CD4-positive, CD25-positive, alpha-beta regulatory T cell (primary cell): ENCODE measurements around the gene RPL37. TPM values are rescaled to one million over a fixed set of nuclear protein-coding genes. Genes with fewer than 3 reads are reported as not detected.
A peak's percentile ranks its signal among the peaks of the same experiment; 100 is the strongest.
"Not testable (repeated sequence)": the region's sequence is repeated elsewhere in the genome, so short reads cannot be mapped to it uniquely, and the experiment has no call there.

Experiments
- ATAC-seq, 2 donors: fragments of 150-1000 bp; cut with Tn5 transposase; one replicate each; pipeline ENCODE4 v1.10.0; 2021; ENCODE audit warnings: low read depth in 2 of 2, moderate number of reproducible peaks in 2 of 2, moderate library complexity in 1 of 2
- DNase-seq, 3 donors: peaks; one replicate each; pipeline versions ENCODE4 v3.0.0 to v3.0.0-alpha.2; 2012 to 2022; ENCODE audit warnings: mixed read lengths in 1 of 3
- H3K27ac ChIP-seq: one replicate; pipeline ENCODE4 v1.7.0; 2013; ENCODE audit warnings: mild to moderate bottlenecking, low read length; ENCODE audit not compliant: insufficient read depth, poor library complexity, severe bottlenecking
- H3K27me3 ChIP-seq: one replicate; pipeline ENCODE4 v1.7.0; 2013; ENCODE audit warnings: low read length; ENCODE audit not compliant: control insufficient read depth, insufficient read depth
- H3K36me3 ChIP-seq: one replicate; pipeline ENCODE4 v1.7.0; 2013; ENCODE audit warnings: mild to moderate bottlenecking, low read length, moderate library complexity; ENCODE audit not compliant: control insufficient read depth, insufficient read depth
- H3K4me1 ChIP-seq: 2 replicates; pipeline ENCODE4 v1.7.0; 2013; ENCODE audit warnings: mild to moderate bottlenecking, low read length; ENCODE audit not compliant: insufficient read depth, control insufficient read depth, poor library complexity, severe bottlenecking
- H3K4me3 ChIP-seq: one replicate; pipeline ENCODE4 v1.7.0; 2013; ENCODE audit warnings: low read depth, mild to moderate bottlenecking, low read length, moderate library complexity
- H3K9me3 ChIP-seq, 2 experiments: 1 replicate in 1 of 2; 2 replicates in 1 of 2; pipeline ENCODE4 v1.7.0; 2013; ENCODE audit warnings: low read length in 2 of 2, mild to moderate bottlenecking in 1 of 2, moderate library complexity in 1 of 2; ENCODE audit not compliant: control insufficient read depth in 2 of 2
- H3K27ac Mint-ChIP-seq, 3 donors: one replicate each; pipeline ENCODE4 v1.8.0; 2020 to 2022; ENCODE audit warnings: mild to moderate bottlenecking in 3 of 3, mixed read lengths in 3 of 3, moderate library complexity in 2 of 3
- H3K27me3 Mint-ChIP-seq: one replicate; pipeline ENCODE4 v1.8.0; 2022; ENCODE audit warnings: mild to moderate bottlenecking, mixed read lengths
- H3K36me3 Mint-ChIP-seq: one replicate; pipeline ENCODE4 v1.8.0; 2020; ENCODE audit warnings: mixed read lengths
- H3K4me1 Mint-ChIP-seq, 4 donors: one replicate each; pipeline ENCODE4 v1.8.0; 2020 to 2022; ENCODE audit warnings: mixed read lengths in 4 of 4, mild to moderate bottlenecking in 1 of 4
- H3K4me3 Mint-ChIP-seq, 4 donors: one replicate each; pipeline ENCODE4 v1.8.0; 2020 to 2022; ENCODE audit warnings: mild to moderate bottlenecking in 4 of 4, mixed read lengths in 4 of 4, moderate library complexity in 3 of 4
- H3K9me3 Mint-ChIP-seq, 7 donors: one replicate each; pipeline ENCODE4 v1.8.0; 2020 to 2022; ENCODE audit warnings: mixed read lengths in 7 of 7, mild to moderate bottlenecking in 3 of 7, moderate library complexity in 2 of 7
- polyA plus RNA-seq, 4 donors: library from polyadenylated mRNA; unstranded; fragments of 300-500 nt; fragmentation: Illumina TruSeq; gene quantifications; one replicate each; pipeline ENCODE4 v1.2.3, GENCODE V29; 2021
- total RNA-seq: library from RNA; stranded (reverse); gene quantifications from one replicate; pipeline ENCODE4 v1.2.3, GENCODE V29; 2022

Gene RPL37
- total and polyA plus RNA-seq, 5 donors from 2014 or later = 1,729 to 2,513 (median 2,030) TPM

- peaks cover 21% of the 10 kb centered on the region for H3K27me3 Mint-ChIP-seq
- not testable (repeated sequence) for H3K27ac Mint-ChIP-seq, DNase-seq, H3K4me3 ChIP-seq, H3K27me3 ChIP-seq, H3K4me1 Mint-ChIP-seq, H3K4me1 ChIP-seq, H3K36me3 Mint-ChIP-seq, H3K27ac ChIP-seq, H3K9me3 Mint-ChIP-seq, H3K9me3 ChIP-seq, ATAC-seq, H3K36me3 ChIP-seq, H3K4me3 Mint-ChIP-seq
Observed at GRCh38 chr5:40872253-40872652, 37.2 kb upstream of the RPL37 start.

DNA sequence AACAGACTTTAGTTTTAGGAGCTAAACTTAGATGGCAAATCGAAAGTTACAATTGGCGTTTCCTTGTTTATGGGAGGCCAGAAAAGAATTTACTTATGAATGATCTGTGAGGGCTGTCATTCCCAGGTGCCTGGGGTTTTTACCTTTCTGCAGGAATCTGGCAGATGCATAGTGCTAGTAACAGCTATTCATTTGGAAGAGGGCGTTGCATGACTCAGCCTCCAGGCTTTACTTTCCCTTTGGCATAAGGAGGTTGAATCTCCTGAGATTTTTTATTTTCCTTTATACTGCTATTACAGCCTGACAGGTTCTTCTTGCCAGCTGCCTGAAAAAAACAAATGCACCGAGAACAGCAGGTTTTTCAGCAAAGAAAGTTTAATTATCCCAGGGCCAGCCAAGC is 36.2 kb upstream of the RPL37 start:
- ATAC-seq (no peak), DNase-seq (no peak)
- no peak overlapping the region for H3K4me3 Mint-ChIP-seq
- peaks cover 20% of the 10 kb centered on the region for H3K27me3 Mint-ChIP-seq
- no peaks in the 10 kb centered on the region for H3K27me3 ChIP-seq
- H3K27ac ChIP-seq = no peak overlapping the region
- no peaks in the 10 kb centered on the region for H3K36me3 Mint-ChIP-seq
- H3K4me1 Mint-ChIP-seq = no peaks in the 10 kb centered on the region
- H3K4me1 ChIP-seq = no peaks in the 10 kb centered on the region
- peaks cover 0 to 2% (median 0%) of the 10 kb centered on the region in 7 donors for H3K9me3 Mint-ChIP-seq
- no peaks in the 10 kb centered on the region for H3K36me3 ChIP-seq
- H3K9me3 ChIP-seq = no peaks in the 10 kb centered on the region
- no peak overlapping the region for H3K4me3 ChIP-seq
- H3K27ac Mint-ChIP-seq = no peak overlapping the region

DNA sequence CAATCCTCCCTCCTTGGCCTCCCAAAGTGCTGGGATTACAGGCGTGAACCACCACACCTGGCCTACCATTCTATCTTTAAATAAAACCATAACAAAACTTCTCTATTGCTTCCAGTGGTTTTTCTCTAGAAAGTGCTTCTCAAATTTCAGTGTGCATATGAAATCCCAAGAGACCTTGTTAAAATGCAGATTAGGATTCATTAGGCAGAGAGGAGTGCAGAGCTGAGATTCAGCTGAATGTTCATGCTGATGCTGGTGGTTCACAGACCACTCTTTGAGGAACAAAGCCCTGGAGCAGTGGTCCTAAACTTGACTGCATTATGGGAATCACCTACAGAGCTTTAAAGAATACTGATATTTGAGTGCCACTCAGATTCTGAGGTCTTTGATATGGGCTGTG is 34.4 kb upstream of the RPL37 start:
- no peak overlapping the region for H3K27ac Mint-ChIP-seq
- ATAC-seq = no peak
- H3K27me3 Mint-ChIP-seq = peaks cover 25% of the 10 kb centered on the region
- no peaks in the 10 kb centered on the region for H3K9me3 ChIP-seq
- H3K36me3 Mint-ChIP-seq = no peaks in the 10 kb centered on the region
- H3K4me1 ChIP-seq = no peaks in the 10 kb centered on the region
- no peak for DNase-seq
- peaks cover 0 to 9% (median 2%) of the 10 kb centered on the region in 7 donors for H3K9me3 Mint-ChIP-seq
- no peak overlapping the region for H3K4me3 Mint-ChIP-seq
- no peaks in the 10 kb centered on the region for H3K27me3 ChIP-seq
- H3K27ac ChIP-seq = no peak overlapping the region
- H3K4me1 Mint-ChIP-seq = no peaks in the 10 kb centered on the region
- H3K36me3 ChIP-seq = no peaks in the 10 kb centered on the region
- H3K4me3 ChIP-seq = no peak overlapping the region

DNA sequence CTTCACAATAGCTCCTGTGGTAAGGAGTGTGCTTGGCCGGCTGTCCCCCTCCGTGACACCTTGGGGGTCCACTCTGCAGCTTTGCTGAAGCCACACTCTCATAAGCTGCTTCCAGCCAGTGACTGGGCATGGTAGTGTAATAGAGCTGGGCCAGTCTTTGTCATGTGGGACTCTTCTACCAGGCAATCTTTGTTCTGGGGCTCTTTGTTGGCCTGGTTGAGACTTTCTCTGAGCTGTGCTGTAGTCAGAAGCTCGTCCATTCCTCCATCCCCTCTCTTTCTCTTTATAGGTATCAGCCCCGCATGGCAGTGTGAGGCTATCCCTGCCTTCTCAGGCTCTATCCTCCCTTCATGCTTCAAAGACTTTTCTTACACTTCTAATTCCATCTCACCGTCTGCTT is 31.8 kb upstream of the RPL37 start:
- H3K4me3 ChIP-seq = no peak overlapping the region
- Mint-ChIP-seq H3K9me3 (peaks cover 0 to 9% (median 2%) of the 10 kb centered on the region in 7 donors), H3K27ac (no peak overlapping the region), H3K27me3 (peaks cover 14% of the 10 kb centered on the region), H3K4me1 (no peaks in the 10 kb centered on the region), H3K36me3 (no peaks in the 10 kb centered on the region), H3K4me3 (no peak overlapping the region)
- H3K9me3 ChIP-seq = no peaks in the 10 kb centered on the region
- DNase-seq = no peak
- no peak for ATAC-seq
- no peaks in the 10 kb centered on the region for H3K27me3 ChIP-seq
- no peaks in the 10 kb centered on the region for H3K4me1 ChIP-seq
- no peak overlapping the region for H3K27ac ChIP-seq
- H3K36me3 ChIP-seq = no peaks in the 10 kb centered on the region

DNA sequence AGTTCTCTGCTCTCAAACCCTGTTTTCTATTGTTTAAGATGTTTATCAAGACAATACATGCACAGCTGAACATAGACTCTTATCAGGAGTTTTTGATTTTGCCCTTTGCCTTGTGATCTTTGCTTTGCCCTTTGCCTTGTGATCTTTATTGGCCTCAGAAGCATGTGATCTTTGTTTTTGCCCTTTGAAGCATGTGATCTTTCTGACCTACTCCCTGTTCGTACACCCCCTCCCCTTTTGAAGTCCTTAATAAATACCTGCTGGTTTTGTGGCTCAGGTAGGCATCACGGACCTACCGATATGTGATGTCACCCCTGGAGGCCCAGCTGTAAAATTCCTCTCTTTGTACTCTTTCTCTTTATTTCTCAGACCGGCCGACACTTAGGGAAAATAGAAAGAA is 30.0 kb upstream of the RPL37 start:
- H3K27ac ChIP-seq, H3K36me3 Mint-ChIP-seq, H3K27ac Mint-ChIP-seq, ATAC-seq, H3K4me1 ChIP-seq, H3K9me3 Mint-ChIP-seq, H3K4me3 ChIP-seq, DNase-seq, H3K27me3 ChIP-seq, H3K36me3 ChIP-seq, H3K9me3 ChIP-seq, H3K4me3 Mint-ChIP-seq, H3K4me1 Mint-ChIP-seq: not testable (repeated sequence)
- H3K27me3 Mint-ChIP-seq = peaks cover 14% of the 10 kb centered on the region

DNA sequence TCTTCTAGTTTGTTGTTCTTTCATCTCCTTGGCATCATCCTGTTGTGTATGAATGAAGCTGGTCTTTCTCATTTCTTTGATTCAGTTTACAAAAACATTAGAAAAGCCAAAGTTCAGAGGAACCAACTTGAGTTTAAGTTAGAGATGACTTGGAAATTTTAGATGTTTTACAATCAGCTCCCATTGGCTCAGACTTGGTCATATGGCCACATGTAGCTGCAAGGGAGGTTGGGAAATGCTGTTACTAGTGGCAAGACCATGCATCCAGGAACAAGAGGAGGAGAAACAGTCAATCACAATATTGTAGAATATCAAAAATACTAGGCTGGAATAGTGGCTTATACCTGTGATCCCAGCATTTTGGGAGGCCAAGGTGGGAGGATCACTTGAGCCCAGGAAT is 25.7 kb upstream of the RPL37 start:
- Histone ChIP-seq H3K27ac (no peak overlapping the region), H3K27me3 (no peaks in the 10 kb centered on the region), H3K9me3 (no peaks in the 10 kb centered on the region), H3K4me3 (no peak overlapping the region), H3K4me1 (no peaks in the 10 kb centered on the region), H3K36me3 (no peaks in the 10 kb centered on the region)
- no peak overlapping the region for H3K4me3 Mint-ChIP-seq
- DNase-seq = no peak
- no peaks in the 10 kb centered on the region for H3K4me1 Mint-ChIP-seq
- no peak overlapping the region for H3K27ac Mint-ChIP-seq
- peaks cover 2% of the 10 kb centered on the region for H3K36me3 Mint-ChIP-seq
- ATAC-seq = no peak
- peaks cover 0 to 9% (median 2%) of the 10 kb centered on the region in 7 donors for H3K9me3 Mint-ChIP-seq
- peaks cover 5% of the 10 kb centered on the region for H3K27me3 Mint-ChIP-seq

GRCh38 chr5:40853632-40854192 is 18.7 kb upstream of the RPL37 start:
- H3K27ac Mint-ChIP-seq = no peak overlapping the region
- Histone ChIP-seq H3K36me3 (no peaks in the 10 kb centered on the region), H3K4me1 (no peaks in the 10 kb centered on the region), H3K27ac (no peak overlapping the region), H3K4me3 (no peak overlapping the region), H3K9me3 (no peaks in the 10 kb centered on the region), H3K27me3 (no peaks in the 10 kb centered on the region)
- H3K9me3 Mint-ChIP-seq = no peaks in the 10 kb centered on the region
- ATAC-seq (no peak), DNase-seq (no peak)
- H3K4me1 Mint-ChIP-seq = peaks cover 0 to 7% (median 3%) of the 10 kb centered on the region in 4 donors
- H3K4me3 Mint-ChIP-seq = no peak overlapping the region
- peaks cover 6% of the 10 kb centered on the region for H3K27me3 Mint-ChIP-seq
- peaks cover 12% of the 10 kb centered on the region for H3K36me3 Mint-ChIP-seq

DNA sequence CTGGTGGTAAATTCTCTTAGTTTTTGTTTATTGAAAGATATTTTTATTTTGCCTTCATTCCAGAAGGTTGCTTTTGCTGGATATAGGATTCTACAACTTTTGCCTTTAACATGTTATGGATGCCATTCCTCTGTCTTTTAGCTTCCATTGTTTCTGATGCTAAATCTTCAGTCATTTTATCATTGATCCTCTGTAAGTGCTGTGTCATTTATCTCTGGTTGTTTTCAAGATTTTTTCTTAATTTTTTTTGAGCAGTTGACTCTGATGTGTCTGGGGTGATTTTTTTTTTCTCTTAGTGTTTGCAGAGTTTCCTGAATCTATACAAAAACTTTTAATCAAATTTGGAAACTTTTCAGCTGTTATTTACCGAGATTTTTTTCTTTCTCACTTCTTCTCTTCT is 12.5 kb upstream of the RPL37 start:
- Histone ChIP-seq H3K9me3 (no peaks in the 10 kb centered on the region), H3K4me3 (no peak overlapping the region), H3K27ac (no peak overlapping the region), H3K36me3 (no peaks in the 10 kb centered on the region), H3K27me3 (peaks cover 3% of the 10 kb centered on the region), H3K4me1 (peaks cover 5% of the 10 kb centered on the region)
- Mint-ChIP-seq H3K27me3 (peaks cover 36% of the 10 kb centered on the region), H3K36me3 (peaks cover 4% of the 10 kb centered on the region), H3K9me3 (no peaks in the 10 kb centered on the region), H3K4me3 (peak overlapping the region in 2 of 4 donors; percentile 8 to 38), H3K4me1 (peaks cover 12 to 34% (median 13%) of the 10 kb centered on the region in 4 donors), H3K27ac (peak overlapping the region in 1 of 3 donors; percentile 15)
- no peak for DNase-seq
- ATAC-seq = no peak
